ENCODE data around the gene BHMT2. TPM values are rescaled to one million over a fixed set of nuclear protein-coding genes. Genes with fewer than 3 reads are reported as not detected.

BHMT2 gene, protein sequence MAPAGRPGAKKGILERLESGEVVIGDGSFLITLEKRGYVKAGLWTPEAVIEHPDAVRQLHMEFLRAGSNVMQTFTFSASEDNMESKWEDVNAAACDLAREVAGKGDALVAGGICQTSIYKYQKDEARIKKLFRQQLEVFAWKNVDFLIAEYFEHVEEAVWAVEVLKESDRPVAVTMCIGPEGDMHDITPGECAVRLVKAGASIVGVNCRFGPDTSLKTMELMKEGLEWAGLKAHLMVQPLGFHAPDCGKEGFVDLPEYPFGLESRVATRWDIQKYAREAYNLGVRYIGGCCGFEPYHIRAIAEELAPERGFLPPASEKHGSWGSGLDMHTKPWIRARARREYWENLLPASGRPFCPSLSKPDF
- not detected for total RNA-seq
- total RNA-seq (2013): not detected

DNA sequence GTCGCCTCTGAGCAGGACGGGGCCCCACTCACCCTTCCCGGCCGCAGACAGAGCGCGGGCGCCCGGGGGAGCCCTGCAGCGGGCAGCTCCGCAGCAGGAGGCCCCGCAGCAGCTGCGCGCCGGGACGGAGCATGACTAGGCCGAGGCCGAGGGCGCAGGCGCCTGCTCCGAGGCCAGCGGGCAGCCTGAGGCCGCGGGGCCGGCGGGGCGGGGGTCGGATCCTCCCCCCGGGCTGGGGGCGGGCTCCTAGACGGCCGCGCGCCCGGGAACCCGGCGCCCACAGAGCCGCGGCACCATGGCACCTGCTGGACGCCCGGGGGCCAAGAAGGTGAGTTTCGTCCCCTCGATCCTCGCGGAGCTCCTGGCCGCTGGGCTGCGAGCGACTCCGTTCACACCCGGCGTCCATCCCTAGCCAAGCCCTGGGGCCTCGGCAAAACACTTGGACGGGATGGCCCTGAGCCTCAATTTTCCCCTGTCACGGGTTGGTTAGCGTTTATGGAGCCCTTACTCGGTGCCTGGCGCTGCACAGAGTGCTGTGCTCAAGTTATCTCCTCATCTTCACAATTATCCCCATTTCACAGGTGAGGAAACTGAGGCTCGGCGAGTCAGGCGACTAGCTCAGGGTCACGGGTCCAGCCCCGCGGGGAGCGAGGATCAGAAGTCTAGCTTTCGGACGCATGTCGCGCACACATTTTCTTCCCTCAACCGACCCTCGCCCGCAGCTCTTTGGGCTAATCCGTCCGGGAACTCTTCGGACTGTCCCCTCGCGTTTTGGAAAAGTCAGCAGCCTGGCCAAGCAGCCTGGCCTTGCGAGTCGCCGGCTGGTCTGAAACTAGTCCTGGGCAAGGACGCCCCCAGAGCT is at the start of gene BHMT2, which contains the start of gene DMGDH:
BHMT2 (plus strand) TSS at position 280 of the 862 bp plus-strand sequence; CDS start at position 296, 16 bp downstream.
DMGDH (minus strand) TSS at position 187 of the 862 bp plus-strand sequence; CDS start at position 133, 54 bp downstream.
- H3K27me3 ChIP-seq (ENCODE audit: control insufficient read depth, insufficient read depth, low read length): peaks cover 11% of the 10 kb centered on the region
- H3K4me1 Mint-ChIP-seq: no peaks in the 10 kb centered on the region
- peaks cover 3% of the 10 kb centered on the region for H3K9me3 ChIP-seq (ENCODE audit: control insufficient read depth, insufficient read depth, low read length)
- no peak within 1 kb of the TSS for H3K27ac Mint-ChIP-seq
- no peak within 1 kb of the TSS for H3K4me3 Mint-ChIP-seq
- H3K4me3 ChIP-seq (ENCODE audit: low read length): no peak within 1 kb of the TSS
- no peaks in the 10 kb centered on the region for H3K36me3 Mint-ChIP-seq
- H3K4me1 ChIP-seq (ENCODE audit: control insufficient read depth, insufficient read depth, low read length): no peaks in the 10 kb centered on the region
- ATAC-seq (no peak), DNase-seq (no peak)
- no peak within 1 kb of the TSS for H3K27ac ChIP-seq (ENCODE audit: low read length)
- 35% methylated on average over 79 of the region's 79 CpGs for WGBS (ENCODE audit: insufficient coverage)
- intact Hi-C loops (cut with micrococcal nuclease): no loop called here
- TF ChIP-seq, protein P1, sequence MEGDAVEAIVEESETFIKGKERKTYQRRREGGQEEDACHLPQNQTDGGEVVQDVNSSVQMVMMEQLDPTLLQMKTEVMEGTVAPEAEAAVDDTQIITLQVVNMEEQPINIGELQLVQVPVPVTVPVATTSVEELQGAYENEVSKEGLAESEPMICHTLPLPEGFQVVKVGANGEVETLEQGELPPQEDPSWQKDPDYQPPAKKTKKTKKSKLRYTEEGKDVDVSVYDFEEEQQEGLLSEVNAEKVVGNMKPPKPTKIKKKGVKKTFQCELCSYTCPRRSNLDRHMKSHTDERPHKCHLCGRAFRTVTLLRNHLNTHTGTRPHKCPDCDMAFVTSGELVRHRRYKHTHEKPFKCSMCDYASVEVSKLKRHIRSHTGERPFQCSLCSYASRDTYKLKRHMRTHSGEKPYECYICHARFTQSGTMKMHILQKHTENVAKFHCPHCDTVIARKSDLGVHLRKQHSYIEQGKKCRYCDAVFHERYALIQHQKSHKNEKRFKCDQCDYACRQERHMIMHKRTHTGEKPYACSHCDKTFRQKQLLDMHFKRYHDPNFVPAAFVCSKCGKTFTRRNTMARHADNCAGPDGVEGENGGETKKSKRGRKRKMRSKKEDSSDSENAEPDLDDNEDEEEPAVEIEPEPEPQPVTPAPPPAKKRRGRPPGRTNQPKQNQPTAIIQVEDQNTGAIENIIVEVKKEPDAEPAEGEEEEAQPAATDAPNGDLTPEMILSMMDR (IDR thresholded peaks at IDR 0.05): no peak
- H3K36me3 ChIP-seq (ENCODE audit: control insufficient read depth, insufficient read depth, low read length): no peaks in the 10 kb centered on the region
- H3K27me3 Mint-ChIP-seq (ENCODE audit: low read depth in 2 of 2): peaks cover 30 to 32% of the 10 kb centered on the region in 2 donors
- no peaks in the 10 kb centered on the region for H3K9me3 Mint-ChIP-seq

DNA sequence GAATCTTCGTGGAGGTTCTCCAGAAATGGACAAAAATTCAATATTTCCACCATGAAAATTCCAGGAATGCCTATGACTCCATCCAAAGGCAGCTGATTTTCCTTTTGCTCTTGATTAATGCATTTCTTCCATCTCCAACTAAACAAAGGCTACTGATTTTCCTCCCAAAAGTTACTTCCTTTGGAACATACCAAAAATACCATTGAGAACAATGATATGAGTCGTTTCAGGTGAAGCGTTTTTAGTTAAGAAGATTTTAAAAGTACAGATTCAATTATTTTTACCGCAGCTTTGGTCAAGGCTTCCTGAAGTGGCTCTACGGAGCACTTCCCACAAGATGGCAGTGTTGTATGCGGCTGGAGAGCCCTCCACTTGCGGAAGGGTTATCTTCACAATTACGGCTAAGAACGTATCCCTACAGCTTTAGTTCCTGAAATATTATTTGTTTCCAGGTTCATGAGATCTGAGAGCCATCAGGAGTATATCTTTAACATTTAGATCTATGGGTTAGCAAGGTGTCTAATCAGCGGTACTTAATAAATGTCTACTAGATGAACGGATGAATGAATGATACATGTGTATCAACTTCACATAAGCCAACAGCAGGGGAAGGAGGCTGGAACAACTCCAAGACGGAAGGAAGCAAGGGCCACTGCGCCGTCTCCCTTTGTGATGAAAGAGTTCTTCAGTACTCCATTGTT is 48.6 kb upstream of the BHMT2 start:
- Histone ChIP-seq H3K9me3 (ENCODE audit: control insufficient read depth, insufficient read depth, low read length) (no peaks in the 10 kb centered on the region), H3K27ac (ENCODE audit: low read length) (no peak overlapping the region), H3K4me3 (ENCODE audit: low read length) (no peak overlapping the region), H3K27me3 (ENCODE audit: control insufficient read depth, insufficient read depth, low read length) (peaks cover 14% of the 10 kb centered on the region), H3K4me1 (ENCODE audit: control insufficient read depth, insufficient read depth, low read length) (peaks cover 4% of the 10 kb centered on the region), H3K36me3 (ENCODE audit: control insufficient read depth, insufficient read depth, low read length) (no peaks in the 10 kb centered on the region)
- H3K27ac Mint-ChIP-seq: no peak overlapping the region
- no peak overlapping the region for H3K4me3 Mint-ChIP-seq
- peak; percentile 60 to 81 (median 67) for ATAC-seq
- peaks cover 34 to 84% of the 10 kb centered on the region in 2 donors for H3K27me3 Mint-ChIP-seq (ENCODE audit: low read depth in 2 of 2)
- no peaks in the 10 kb centered on the region for H3K9me3 Mint-ChIP-seq
- DNase-seq: peak in 1 of 2 donors; percentile 60
- TF ChIP-seq, protein P1 (IDR thresholded peaks at IDR 0.05): peak; percentile 44
- no peaks in the 10 kb centered on the region for H3K36me3 Mint-ChIP-seq
- intact Hi-C loops (cut with micrococcal nuclease): loop anchor here (2.0 to 10.0 kb wide), 2 partner anchors 444 to 1064 kb away; no protein-coding TSS in a partner anchor
- peaks cover 14 to 15% of the 10 kb centered on the region in 2 donors for H3K4me1 Mint-ChIP-seq
- WGBS (ENCODE audit: insufficient coverage): 22% methylated on average over 13 of the region's 14 CpGs

DNA sequence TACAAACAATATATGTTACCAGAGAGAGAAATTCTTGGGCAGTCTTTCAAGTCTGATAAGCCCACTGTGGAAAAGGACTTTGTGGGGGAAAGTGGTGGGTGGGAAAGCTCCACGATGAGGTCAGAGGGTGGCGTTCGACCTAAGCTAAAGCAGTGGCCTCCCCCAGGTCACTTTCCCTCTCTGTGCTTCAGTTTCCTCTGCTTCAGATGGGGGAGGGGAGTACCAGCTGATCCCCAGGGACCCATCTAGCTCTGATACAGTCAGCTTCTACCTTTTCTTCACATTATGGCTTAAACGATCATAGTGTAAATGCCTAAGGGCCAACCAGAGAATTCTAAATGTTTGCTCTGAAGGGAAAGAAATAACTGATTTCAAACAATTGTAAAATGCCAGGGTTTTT is 47.8 kb upstream of the BHMT2 start:
- peaks cover 14% of the 10 kb centered on the region for H3K27me3 ChIP-seq (ENCODE audit: control insufficient read depth, insufficient read depth, low read length)
- intact Hi-C loops (cut with micrococcal nuclease): loop anchor here (2.0 to 10.0 kb wide), 2 partner anchors 443 to 1063 kb away; no protein-coding TSS in a partner anchor
- H3K36me3 ChIP-seq (ENCODE audit: control insufficient read depth, insufficient read depth, low read length): no peaks in the 10 kb centered on the region
- Mint-ChIP-seq H3K36me3 (no peaks in the 10 kb centered on the region), H3K9me3 (no peaks in the 10 kb centered on the region), H3K4me3 (no peak overlapping the region), H3K27ac (no peak overlapping the region), H3K4me1 (peaks cover 14 to 15% of the 10 kb centered on the region in 2 donors), H3K27me3 (ENCODE audit: low read depth in 2 of 2) (peaks cover 34 to 84% of the 10 kb centered on the region in 2 donors)
- peaks cover 4% of the 10 kb centered on the region for H3K4me1 ChIP-seq (ENCODE audit: control insufficient read depth, insufficient read depth, low read length)
- no peak for ATAC-seq
- TF ChIP-seq, protein P1 (IDR thresholded peaks at IDR 0.05): no peak
- no peak for DNase-seq
- WGBS (ENCODE audit: insufficient coverage): 76% methylated on average over 3 of the region's 4 CpGs
- no peak overlapping the region for H3K27ac ChIP-seq (ENCODE audit: low read length)
- no peaks in the 10 kb centered on the region for H3K9me3 ChIP-seq (ENCODE audit: control insufficient read depth, insufficient read depth, low read length)
- H3K4me3 ChIP-seq (ENCODE audit: low read length): no peak overlapping the region

Data from natural killer cell (primary cell).